WTC11 (cell line): ENCODE measurements around the gene STX4. TPM values are rescaled to one million over a fixed set of nuclear protein-coding genes. Genes with fewer than 3 reads are reported as not detected.

Source experiments
- ATAC-seq: fragments of 200-7000 bp; cut with Tn5 transposase; 2 replicates; pipeline ENCODE4 v1.10.0; 2021; ENCODE audit warnings: mild to moderate bottlenecking, moderate library complexity
- CTCF ChIA-PET: fragments of 300-600 bp; sonication (Branson Sonifier 250); formaldehyde crosslinking; loops from one replicate; lab custom pipeline; 2021; ENCODE audit warnings: antibody characterized with exemption; lab: Charles Lee
- POLR2A ChIA-PET: fragments of 350-600 bp; sonication (Branson Sonifier 250); formaldehyde crosslinking; loops from one replicate; lab custom pipeline; 2021; ENCODE audit warnings: antibody characterized with exemption; lab: Charles Lee
- DNase-seq: peaks from one replicate; pipeline ENCODE4 v3.0.0; 2021; ENCODE audit warnings: low spot score
- H3K27ac Mint-ChIP-seq: 2 replicates; pipeline ENCODE4 v1.8.0; 2021; ENCODE audit warnings: mixed read lengths
- H3K27me3 Mint-ChIP-seq: 2 replicates; pipeline ENCODE4 v1.8.0; 2021; ENCODE audit warnings: low read depth, mild to moderate bottlenecking, moderate library complexity, mixed read lengths
- H3K36me3 Mint-ChIP-seq: 2 replicates; pipeline ENCODE4 v1.8.0; 2021; ENCODE audit warnings: mixed read lengths
- H3K4me1 Mint-ChIP-seq: 2 replicates; pipeline ENCODE4 v1.8.0; 2022; ENCODE audit warnings: mixed read lengths
- H3K4me3 Mint-ChIP-seq: 2 replicates; pipeline ENCODE4 v1.8.0; 2021; ENCODE audit warnings: mild to moderate bottlenecking, moderate library complexity, mixed read lengths
- H3K9me3 Mint-ChIP-seq: 2 replicates; pipeline ENCODE4 v1.8.0; 2021; ENCODE audit warnings: mixed read lengths
- CTCF ChIP-seq: fragments of 200-600 bp; IDR thresholded peaks from 2 replicates; pipeline ENCODE4 v1.8.0; 2022; ENCODE audit warnings: antibody characterized with exemption
- EMX1 ChIP-seq: fragments of 250-450 bp; sonication (Bioruptor Pico); IDR thresholded peaks from 2 replicates; pipeline ENCODE4 v1.8.0; 2021; ENCODE audit warnings: mild to moderate bottlenecking
- ETV6 ChIP-seq: sonication (generic); formaldehyde crosslinking; IDR thresholded peaks from 2 replicates; pipeline ENCODE4 v1.8.1; 2022; ENCODE audit warnings: mild to moderate bottlenecking, missing genetic modification reagents
- FOXK1 ChIP-seq: sonication (generic); formaldehyde crosslinking; IDR thresholded peaks from 2 replicates; pipeline ENCODE4 v1.8.0; 2022; ENCODE audit warnings: mild to moderate bottlenecking, moderate library complexity, missing genetic modification reagents
- GRHL2 ChIP-seq: fragments of 250-450 bp; sonication (Bioruptor Pico); IDR thresholded peaks from 2 replicates; pipeline ENCODE4 v1.8.0; 2022; ENCODE audit warnings: mild to moderate bottlenecking, moderate library complexity; ENCODE audit not compliant: insufficient replicate concordance, severe bottlenecking
- HMGA2 ChIP-seq: fragments of 250-450 bp; sonication (Bioruptor Pico); IDR thresholded peaks from 2 replicates; pipeline ENCODE4 v1.4.0; 2021; ENCODE audit warnings: mild to moderate bottlenecking, moderate library complexity
- IRF2 ChIP-seq: sonication (generic); formaldehyde crosslinking; IDR thresholded peaks from 2 replicates; pipeline ENCODE4 v1.8.0; 2022; ENCODE audit warnings: low read depth, missing genetic modification reagents, borderline replicate concordance
- MXD4 ChIP-seq: fragments of 250-450 bp; sonication (Bioruptor Pico); IDR thresholded peaks from 2 replicates; pipeline ENCODE4 v1.8.0; 2021; ENCODE audit warnings: mild to moderate bottlenecking, moderate library complexity, borderline replicate concordance
- NFATC4 ChIP-seq: fragments of 250-450 bp; sonication (Bioruptor Pico); IDR thresholded peaks from 2 replicates; pipeline ENCODE4 v1.9.0; 2021; ENCODE audit warnings: mild to moderate bottlenecking
- SMAD4 ChIP-seq: sonication (generic); formaldehyde crosslinking; IDR thresholded peaks from 2 replicates; pipeline ENCODE4 v1.8.0; 2022; ENCODE audit warnings: mild to moderate bottlenecking, missing genetic modification reagents
- TEAD1 ChIP-seq: sonication (generic); formaldehyde crosslinking; IDR thresholded peaks from 2 replicates; pipeline ENCODE4 v1.8.0; 2022; ENCODE audit warnings: mild to moderate bottlenecking, missing genetic modification reagents
- ZBTB21 ChIP-seq: sonication (generic); formaldehyde crosslinking; IDR thresholded peaks from 2 replicates; pipeline ENCODE4 v1.8.1; 2023; ENCODE audit warnings: mild to moderate bottlenecking, missing genetic modification reagents, borderline replicate concordance
- ZNF121 ChIP-seq: sonication (generic); formaldehyde crosslinking; IDR thresholded peaks from 2 replicates; pipeline ENCODE4 v1.8.0; 2023; ENCODE audit warnings: missing genetic modification reagents
- ZNF232 ChIP-seq: sonication (generic); formaldehyde crosslinking; IDR thresholded peaks from 2 replicates; pipeline ENCODE4 v1.8.0; 2022; ENCODE audit warnings: mild to moderate bottlenecking, missing genetic modification reagents
- ZNF281 ChIP-seq: sonication (generic); formaldehyde crosslinking; IDR thresholded peaks from 2 replicates; pipeline ENCODE4 v1.8.0; 2023; ENCODE audit warnings: mild to moderate bottlenecking, missing genetic modification reagents
- ZNF416 ChIP-seq: fragments of 250-450 bp; sonication (Bioruptor Pico); IDR thresholded peaks from 2 replicates; pipeline ENCODE4 v1.9.0; 2021; ENCODE audit warnings: mild to moderate bottlenecking, inconsistent platforms
- total RNA-seq: library from RNA; stranded (reverse); gene quantifications from 3 replicates; pipeline ENCODE4 v1.2.3, GENCODE V29; 2021
- TF ChIP-seq, protein P1 (sequence below): sonication (generic); formaldehyde crosslinking; IDR thresholded peaks from 2 replicates; pipeline ENCODE4 v1.8.1; 2023; ENCODE audit warnings: mild to moderate bottlenecking, moderate library complexity, missing genetic modification reagents
- TF ChIP-seq, protein P2 (sequence below): fragments of 250-450 bp; sonication (Bioruptor Pico); IDR thresholded peaks from 2 replicates; pipeline ENCODE4 v1.9.0; 2021; ENCODE audit warnings: mild to moderate bottlenecking
- TF ChIP-seq, protein P3 (sequence below): fragments of 250-450 bp; sonication (Bioruptor Pico); conservative IDR thresholded peaks from 2 replicates; pipeline ENCODE4 v1.9.0; 2021; ENCODE audit warnings: mild to moderate bottlenecking
- TF ChIP-seq, protein P4 (sequence below): fragments of 250-450 bp; sonication (Bioruptor Pico); IDR thresholded peaks from 2 replicates; pipeline ENCODE4 v2.1.2; 2022; ENCODE audit warnings: mild to moderate bottlenecking, moderate library complexity
- TF ChIP-seq, protein P5 (sequence below): fragments of 250-450 bp; sonication (Bioruptor Pico); IDR thresholded peaks from 2 replicates; pipeline ENCODE4 v1.8.0; 2021; ENCODE audit warnings: mild to moderate bottlenecking
- TF ChIP-seq, protein P6 (sequence below): sonication (generic); formaldehyde crosslinking; IDR thresholded peaks from 2 replicates; pipeline ENCODE4 v1.8.1; 2023; ENCODE audit warnings: mild to moderate bottlenecking, missing genetic modification reagents, moderate library complexity

STX4 gene
- total RNA-seq, 1 experiment from 2014 or later = 38.4 TPM

DNA sequence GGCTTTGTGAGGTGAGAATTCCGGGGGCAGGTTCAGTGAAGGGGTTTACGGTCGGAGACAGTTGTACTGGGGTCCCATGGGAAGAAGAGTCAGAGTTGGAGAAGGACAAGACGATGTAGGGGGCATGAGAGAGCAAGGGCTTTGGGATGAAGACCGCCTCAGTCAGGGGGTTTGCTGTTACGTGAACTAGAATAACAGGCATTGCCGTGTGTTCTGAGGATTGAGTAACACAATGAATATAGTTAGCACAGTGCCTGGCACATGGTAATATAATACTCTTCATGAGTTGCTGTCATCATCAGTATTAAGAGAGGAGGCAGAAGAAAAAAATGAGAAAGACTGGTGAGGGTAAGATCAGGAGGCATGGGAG, 41.4 kb downstream of the STX4 start:
- Mint-ChIP-seq H3K4me1 (peaks cover 19% of the 10 kb centered on the region), H3K9me3 (no peaks in the 10 kb centered on the region), H3K27ac (peak overlapping the region; percentile 95), H3K36me3 (peaks cover 24% of the 10 kb centered on the region), H3K4me3 (peak overlapping the region; percentile 90), H3K27me3 (no peaks in the 10 kb centered on the region)
- TF ChIP-seq, protein P1, sequence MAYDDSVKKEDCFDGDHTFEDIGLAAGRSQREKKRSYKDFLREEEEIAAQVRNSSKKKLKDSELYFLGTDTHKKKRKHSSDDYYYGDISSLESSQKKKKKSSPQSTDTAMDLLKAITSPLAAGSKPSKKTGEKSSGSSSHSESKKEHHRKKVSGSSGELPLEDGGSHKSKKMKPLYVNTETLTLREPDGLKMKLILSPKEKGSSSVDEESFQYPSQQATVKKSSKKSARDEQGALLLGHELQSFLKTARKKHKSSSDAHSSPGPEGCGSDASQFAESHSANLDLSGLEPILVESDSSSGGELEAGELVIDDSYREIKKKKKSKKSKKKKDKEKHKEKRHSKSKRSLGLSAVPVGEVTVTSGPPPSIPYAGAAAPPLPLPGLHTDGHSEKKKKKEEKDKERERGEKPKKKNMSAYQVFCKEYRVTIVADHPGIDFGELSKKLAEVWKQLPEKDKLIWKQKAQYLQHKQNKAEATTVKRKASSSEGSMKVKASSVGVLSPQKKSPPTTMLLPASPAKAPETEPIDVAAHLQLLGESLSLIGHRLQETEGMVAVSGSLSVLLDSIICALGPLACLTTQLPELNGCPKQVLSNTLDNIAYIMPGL (CRISPR knock-in tag) = 0 out of 2 replicates have a peak, but pooled peaks have one; percentile 0
- TF ChIP-seq CTCF (no peak), ZNF281 (CRISPR knock-in tag) (no peak), TEAD1 (CRISPR knock-in tag) (no peak), SMAD4 (no peak), IRF2 (no peak)
- TF ChIP-seq, protein P2, sequence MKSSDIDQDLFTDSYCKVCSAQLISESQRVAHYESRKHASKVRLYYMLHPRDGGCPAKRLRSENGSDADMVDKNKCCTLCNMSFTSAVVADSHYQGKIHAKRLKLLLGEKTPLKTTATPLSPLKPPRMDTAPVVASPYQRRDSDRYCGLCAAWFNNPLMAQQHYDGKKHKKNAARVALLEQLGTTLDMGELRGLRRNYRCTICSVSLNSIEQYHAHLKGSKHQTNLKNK (CRISPR knock-in tag) = no peak
- TF ChIP-seq, protein P3, sequence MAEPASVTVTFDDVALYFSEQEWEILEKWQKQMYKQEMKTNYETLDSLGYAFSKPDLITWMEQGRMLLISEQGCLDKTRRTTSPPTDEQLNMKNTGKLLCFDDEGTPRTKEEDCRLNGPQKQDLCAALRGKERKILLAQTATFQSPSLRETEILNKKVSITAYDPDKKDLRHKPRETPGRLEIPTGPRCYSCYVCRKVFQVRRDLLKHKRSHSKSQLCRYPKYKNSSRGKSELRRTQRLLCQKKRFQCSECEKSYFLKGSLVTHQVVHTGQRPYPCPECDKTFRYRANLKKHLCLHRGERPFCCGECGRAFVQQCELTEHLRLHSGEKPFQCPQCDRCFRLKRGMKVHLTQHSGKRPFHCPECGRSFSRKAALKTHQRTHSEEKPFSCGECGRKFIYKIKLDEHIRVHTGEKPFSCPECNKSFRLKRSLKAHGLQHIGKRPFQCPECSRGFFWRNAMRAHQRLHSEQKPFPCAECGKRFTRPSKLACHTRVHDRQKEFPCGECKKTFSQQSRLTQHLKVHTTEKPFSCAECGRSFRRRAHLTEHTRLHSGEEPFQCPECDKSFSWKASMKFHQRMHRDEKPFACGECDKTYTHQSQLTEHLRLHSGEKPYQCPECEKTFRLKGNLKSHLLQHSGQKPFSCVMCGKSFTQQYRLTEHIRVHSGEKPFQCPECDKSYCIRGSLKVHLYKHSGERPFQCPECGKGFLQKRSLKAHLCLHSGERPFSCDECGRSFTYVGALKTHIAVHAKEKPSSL = no peak
- TF ChIP-seq, protein P4, sequence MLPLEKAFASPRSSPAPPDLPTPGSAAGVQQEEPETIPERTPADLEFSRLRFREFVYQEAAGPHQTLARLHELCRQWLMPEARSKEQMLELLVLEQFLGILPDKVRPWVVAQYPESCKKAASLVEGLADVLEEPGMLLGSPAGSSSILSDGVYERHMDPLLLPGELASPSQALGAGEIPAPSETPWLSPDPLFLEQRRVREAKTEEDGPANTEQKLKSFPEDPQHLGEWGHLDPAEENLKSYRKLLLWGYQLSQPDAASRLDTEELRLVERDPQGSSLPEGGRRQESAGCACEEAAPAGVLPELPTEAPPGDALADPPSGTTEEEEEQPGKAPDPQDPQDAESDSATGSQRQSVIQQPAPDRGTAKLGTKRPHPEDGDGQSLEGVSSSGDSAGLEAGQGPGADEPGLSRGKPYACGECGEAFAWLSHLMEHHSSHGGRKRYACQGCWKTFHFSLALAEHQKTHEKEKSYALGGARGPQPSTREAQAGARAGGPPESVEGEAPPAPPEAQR (CRISPR knock-in tag) = no peak
- CTCF ChIA-PET = interaction anchor here (1.0 to 2.4 kb wide), 8 partner anchors 20 to 386 kb away, joined by 4 to 22 read pairs (median 9); partner anchors contain the start of genes HSD3B7, VKORC1 and ZNF843
- DNase-seq (no peak), ATAC-seq (no peak)
- POLR2A ChIA-PET = interaction anchor here (0.7 to 1.7 kb wide), 8 partner anchors 9 to 105 kb away, joined by 3 to 13 read pairs (median 8); partner anchors contain the start of genes FUS, KAT8 and PRSS8

DNA sequence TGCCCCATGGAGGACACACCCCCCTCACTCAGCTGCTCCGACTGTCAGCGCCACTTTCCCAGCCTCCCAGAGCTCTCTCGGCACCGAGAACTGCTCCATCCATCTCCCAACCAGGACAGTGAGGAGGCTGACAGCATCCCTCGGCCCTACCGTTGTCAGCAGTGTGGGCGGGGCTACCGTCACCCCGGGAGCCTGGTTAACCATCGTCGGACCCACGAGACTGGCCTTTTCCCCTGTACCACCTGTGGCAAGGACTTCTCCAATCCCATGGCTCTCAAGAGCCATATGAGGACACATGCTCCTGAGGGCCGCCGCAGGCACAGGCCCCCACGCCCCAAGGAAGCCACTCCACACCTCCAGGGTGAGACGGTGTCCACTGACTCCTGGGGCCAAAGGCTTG, 43.0 kb downstream of the STX4 start:
- no peak for DNase-seq
- ChIA-PET POLR2A (no interaction called here), CTCF (no interaction called here)
- Mint-ChIP-seq H3K4me1 (peaks cover 19% of the 10 kb centered on the region), H3K9me3 (no peaks in the 10 kb centered on the region), H3K36me3 (peaks cover 27% of the 10 kb centered on the region), H3K27ac (no peak overlapping the region), H3K4me3 (peak overlapping the region; percentile 90), H3K27me3 (no peaks in the 10 kb centered on the region)
- no peak for ATAC-seq
- TF ChIP-seq NFATC4 = no peak
- TF ChIP-seq, protein P5, sequence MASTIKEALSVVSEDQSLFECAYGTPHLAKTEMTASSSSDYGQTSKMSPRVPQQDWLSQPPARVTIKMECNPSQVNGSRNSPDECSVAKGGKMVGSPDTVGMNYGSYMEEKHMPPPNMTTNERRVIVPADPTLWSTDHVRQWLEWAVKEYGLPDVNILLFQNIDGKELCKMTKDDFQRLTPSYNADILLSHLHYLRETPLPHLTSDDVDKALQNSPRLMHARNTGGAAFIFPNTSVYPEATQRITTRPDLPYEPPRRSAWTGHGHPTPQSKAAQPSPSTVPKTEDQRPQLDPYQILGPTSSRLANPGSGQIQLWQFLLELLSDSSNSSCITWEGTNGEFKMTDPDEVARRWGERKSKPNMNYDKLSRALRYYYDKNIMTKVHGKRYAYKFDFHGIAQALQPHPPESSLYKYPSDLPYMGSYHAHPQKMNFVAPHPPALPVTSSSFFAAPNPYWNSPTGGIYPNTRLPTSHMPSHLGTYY (CRISPR knock-in tag) = no peak
- TF ChIP-seq ZNF416 (CRISPR knock-in tag) = no peak
- no peak for TF ChIP-seq MXD4 (CRISPR knock-in tag)
- no peak for TF ChIP-seq GRHL2
- TF ChIP-seq FOXK1 (CRISPR knock-in tag) = no peak
- TF ChIP-seq HMGA2 (CRISPR knock-in tag) = no peak
- TF ChIP-seq, protein P6, sequence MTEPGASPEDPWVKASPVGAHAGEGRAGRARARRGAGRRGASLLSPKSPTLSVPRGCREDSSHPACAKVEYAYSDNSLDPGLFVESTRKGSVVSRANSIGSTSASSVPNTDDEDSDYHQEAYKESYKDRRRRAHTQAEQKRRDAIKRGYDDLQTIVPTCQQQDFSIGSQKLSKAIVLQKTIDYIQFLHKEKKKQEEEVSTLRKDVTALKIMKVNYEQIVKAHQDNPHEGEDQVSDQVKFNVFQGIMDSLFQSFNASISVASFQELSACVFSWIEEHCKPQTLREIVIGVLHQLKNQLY (CRISPR knock-in tag) = no peak
- TF ChIP-seq EMX1 (CRISPR knock-in tag) = no peak
- TF ChIP-seq ETV6 (CRISPR knock-in tag) = no peak
- TF ChIP-seq ZNF232 (CRISPR knock-in tag) = no peak
- no peak for TF ChIP-seq ZNF121 (CRISPR knock-in tag)
- TF ChIP-seq ZBTB21 = no peak
